SHP77 (cell line): ENCODE measurements around the gene AGTPBP1.
"Not testable (repeated sequence)": the region's sequence is repeated elsewhere in the genome, so short reads cannot be mapped to it uniquely, and the experiment has no call there.

Source experiments
- DNase-seq, 2 experiments: peaks; one replicate each; lab custom pipeline; 2025; lab: John Stamatoyannopoulos, UW

Gene AGTPBP1

DNA sequence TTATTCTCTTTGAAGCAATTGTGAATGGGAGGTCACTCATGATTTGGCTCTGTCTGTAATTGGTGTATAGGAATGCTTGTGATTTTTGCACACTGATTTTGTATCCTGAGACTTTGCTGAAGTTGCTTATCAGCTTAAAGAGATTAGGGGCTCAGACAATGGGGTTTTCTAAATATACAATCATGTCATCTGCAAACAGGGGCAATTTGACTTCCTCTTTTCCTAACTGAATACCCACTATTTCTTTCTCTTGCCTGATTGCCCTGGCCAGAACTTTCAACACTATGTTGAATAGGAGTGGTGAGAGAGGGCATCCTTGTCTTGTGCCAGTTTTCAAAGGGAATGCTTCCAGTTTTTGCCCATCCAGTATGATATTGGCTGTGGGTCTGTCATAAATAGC, 22.3 kb downstream of the AGTPBP1 start:
- DNase-seq, result not testable (repeated sequence)

- not testable (repeated sequence) for DNase-seq
Measured at GRCh38 chr9:85717818-85718217, 23.9 kb downstream of the AGTPBP1 start.

- no peak for DNase-seq
Measured at GRCh38 chr9:85717220-85717619, 24.5 kb downstream of the AGTPBP1 start.

- DNase-seq, result no peak
Measured at GRCh38 chr9:85716031-85716877, 25.5 kb downstream of the AGTPBP1 start.

- no peak for DNase-seq
Measured at GRCh38 chr9:85715587-85715986, 26.2 kb downstream of the AGTPBP1 start.

DNA sequence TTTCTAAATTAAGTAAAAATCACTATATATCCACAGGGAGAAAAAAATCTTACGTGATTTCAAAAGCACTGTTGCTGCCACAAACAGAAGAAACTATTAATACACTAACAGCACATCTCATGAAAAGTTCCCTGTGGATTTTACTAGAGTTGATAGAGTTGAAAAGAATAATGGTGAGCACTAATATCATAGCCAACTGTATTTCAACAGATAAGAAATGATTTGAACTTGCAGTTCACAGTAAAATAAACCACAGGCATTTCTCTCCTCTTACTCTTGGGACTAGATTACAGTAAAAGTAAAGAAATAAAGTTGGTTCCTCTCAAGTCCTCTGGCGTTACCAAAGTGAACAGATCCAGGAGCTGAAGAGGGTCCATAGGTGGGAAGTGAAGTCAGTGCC, 27.9 kb downstream of the AGTPBP1 start:
- DNase-seq, result no peak

GRCh38 chr9:85704744-85705143, 37.0 kb downstream of the AGTPBP1 start:
- DNase-seq, result no peak

- no peak for DNase-seq
Measured at GRCh38 chr9:85703398-85703797, 38.4 kb downstream of the AGTPBP1 start.

- DNase-seq, result no peak
Measured at GRCh38 chr9:85702726-85703289, 38.9 kb downstream of the AGTPBP1 start.

- no peak for DNase-seq
Measured at GRCh38 chr9:85702191-85702590, 39.6 kb downstream of the AGTPBP1 start.

DNA sequence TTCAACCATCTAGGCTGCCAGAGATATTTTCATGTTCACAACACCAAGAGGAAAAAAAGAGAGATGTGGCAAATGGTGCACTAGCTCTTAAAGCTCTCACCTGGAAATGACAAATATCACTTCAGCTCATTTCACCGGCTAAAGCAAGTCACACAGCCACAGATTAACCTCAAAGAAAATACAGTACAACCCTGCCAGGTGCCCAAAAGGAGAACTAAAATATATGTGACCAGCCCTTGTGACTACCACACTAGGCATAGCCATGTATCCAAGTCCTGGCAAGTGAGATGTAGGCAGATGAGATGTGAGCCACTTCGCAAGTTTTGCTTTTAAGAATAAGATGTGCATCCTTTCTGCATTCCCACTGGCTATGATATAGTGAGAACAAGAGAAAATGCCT, 41.4 kb downstream of the AGTPBP1 start:
- DNase-seq, result no peak

- no peak for DNase-seq
Measured at GRCh38 chr9:85688361-85688760, 53.4 kb downstream of the AGTPBP1 start.

GRCh38 chr9:85685081-85685480, 56.7 kb downstream of the AGTPBP1 start:
- no peak for DNase-seq

GRCh38 chr9:85676790-85677189, 65.0 kb downstream of the AGTPBP1 start:
- DNase-seq, result no peak

DNA sequence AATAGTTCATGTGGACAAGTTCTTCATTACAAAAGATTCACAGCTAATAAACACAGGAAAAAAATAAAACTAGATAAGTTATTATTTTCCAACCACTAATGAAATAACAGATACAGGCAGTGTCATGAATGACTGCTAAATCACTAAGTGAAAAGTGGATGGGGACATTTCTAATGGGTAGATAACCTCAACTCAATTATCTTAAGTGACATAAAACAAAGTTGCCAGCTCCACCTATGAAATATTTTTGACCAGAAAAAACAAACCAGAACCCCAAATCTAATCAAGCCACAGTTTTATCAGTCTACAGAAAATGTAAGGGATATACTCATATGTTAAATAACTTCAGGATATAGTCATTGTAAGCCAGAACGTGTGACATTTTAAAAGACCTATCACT, 74.4 kb downstream of the AGTPBP1 start:
- no peak for DNase-seq

DNA sequence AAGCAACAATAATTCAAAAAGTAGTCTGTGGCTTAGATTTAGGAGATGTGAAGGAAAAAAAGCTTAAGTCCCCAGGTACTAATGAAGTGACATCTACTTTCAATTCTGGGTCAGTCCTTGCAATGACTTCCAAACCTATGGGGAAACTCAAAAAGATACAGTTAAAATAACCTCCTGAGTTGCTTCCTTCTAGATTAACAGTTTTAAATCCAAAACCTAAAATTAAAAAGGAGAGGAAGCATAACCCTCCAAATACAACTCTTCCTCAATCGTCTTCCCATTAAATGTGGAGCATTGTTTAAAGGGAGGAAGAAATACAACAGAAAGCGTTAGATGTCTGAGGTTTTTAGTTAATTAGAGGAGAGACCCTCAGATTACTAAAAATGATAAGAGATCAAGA, 75.7 kb downstream of the AGTPBP1 start:
- DNase-seq, result no peak

DNA sequence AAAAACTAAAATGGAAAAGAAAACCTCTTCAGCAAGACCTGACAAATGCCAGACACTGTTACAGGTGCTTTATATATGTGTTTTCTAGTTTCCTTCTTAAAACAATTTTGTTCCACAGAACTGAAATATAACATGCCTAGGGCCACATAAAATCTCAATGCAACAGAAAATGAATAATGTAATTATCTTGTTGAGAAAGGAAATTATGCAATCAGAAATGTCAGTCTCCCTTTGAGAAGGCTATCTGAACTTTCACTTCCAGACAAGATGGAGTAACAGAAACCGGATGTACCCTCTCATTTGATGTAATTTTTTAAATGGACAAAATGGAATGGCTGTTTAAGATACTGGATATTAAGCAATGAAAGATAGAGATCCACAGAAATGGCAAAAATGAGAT, 79.2 kb downstream of the AGTPBP1 start:
- DNase-seq, result no peak

GRCh38 chr9:85658716-85659115, 83.0 kb downstream of the AGTPBP1 start:
- no peak for DNase-seq

DNA sequence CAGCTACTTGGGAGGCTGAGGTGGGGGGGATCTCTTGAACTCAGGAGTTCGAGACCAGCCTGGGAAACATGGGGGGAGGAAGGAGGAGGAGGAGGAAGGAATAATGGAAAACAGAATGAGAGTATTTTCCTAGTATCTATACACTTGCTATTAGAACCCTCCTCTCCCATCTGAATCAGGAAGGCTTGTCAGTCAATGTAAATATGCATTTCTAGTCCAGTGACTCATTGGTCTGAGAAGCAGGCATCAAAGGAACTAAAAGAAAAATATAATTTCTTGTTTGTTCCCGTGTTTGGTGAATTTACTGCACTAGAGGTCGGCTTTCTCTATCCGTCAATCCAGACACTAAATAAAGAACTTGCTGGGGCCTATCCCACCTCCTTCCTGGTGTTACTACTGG, 88.6 kb downstream of the AGTPBP1 start:
- no peak for DNase-seq

- DNase-seq, result no peak
Measured at GRCh38 chr9:85647571-85647970, 94.2 kb downstream of the AGTPBP1 start.

DNA sequence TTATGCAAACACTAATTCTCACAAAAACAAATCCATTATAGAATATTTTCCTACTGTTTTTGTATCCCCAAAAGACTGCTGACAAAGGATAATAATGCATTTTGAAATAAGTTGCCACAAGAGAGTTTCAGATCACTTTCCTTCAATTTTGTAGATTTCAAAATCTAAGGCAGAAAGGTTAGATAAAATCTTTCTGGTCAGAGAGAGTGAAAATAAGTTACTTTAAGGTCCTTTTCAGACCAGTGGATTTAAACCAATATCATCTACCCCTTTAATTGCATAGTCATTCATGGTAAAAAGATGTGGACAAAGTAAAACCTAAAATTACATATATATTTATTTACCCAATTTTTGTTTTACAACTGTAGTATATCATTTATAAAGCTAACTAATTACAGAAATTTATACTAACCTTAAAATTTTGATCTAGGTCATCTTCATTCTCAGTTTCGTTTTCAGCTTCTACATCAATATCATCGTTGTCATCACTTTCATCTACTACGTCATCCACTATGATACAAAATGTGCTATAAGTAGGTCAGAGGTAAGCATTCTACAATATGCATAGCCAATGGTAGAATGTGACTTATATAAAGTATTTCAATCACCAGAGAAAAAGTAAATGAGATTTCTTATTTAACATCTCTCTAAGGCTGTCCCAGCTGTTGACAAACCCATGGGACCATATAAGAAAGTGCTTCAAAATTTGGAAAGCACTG, 95.7 kb downstream of the AGTPBP1 start:
- no peak for DNase-seq

DNA sequence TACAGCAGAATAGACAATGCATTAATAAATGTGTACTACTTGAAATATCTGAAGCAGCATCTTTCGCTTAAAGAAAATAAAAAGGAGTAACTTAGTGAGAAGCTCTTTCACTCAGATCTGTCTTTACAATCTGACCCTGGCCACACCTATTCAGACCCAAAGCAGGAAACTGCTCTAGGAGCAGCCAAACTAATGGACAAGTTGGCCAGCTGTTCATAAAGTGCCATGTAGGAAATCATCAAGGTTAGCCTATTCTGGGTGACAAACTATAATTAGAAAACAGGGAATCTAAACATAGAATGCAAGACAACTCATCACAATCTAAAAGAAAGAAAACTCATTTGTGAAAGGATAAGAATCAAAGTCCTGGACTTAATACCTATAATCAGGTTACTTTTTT, 101.3 kb downstream of the AGTPBP1 start:
- no peak for DNase-seq

GRCh38 chr9:85639675-85640186, 102.0 kb downstream of the AGTPBP1 start:
- DNase-seq, result no peak
